HG02610 (cell line): ENCODE measurements around the gene CCNI.
"Not testable (repeated sequence)": the region's sequence is repeated elsewhere in the genome, so short reads cannot be mapped to it uniquely, and the experiment has no call there.

Experiments used
- ATAC-seq: cut with Tn5 transposase; IDR thresholded peaks from one replicate; pipeline ENCODE4 v1.9.1; 2021; ENCODE audit warnings: mild to moderate bottlenecking, moderate library complexity; ENCODE audit not compliant: unreplicated experiment

The CCNI gene, protein sequence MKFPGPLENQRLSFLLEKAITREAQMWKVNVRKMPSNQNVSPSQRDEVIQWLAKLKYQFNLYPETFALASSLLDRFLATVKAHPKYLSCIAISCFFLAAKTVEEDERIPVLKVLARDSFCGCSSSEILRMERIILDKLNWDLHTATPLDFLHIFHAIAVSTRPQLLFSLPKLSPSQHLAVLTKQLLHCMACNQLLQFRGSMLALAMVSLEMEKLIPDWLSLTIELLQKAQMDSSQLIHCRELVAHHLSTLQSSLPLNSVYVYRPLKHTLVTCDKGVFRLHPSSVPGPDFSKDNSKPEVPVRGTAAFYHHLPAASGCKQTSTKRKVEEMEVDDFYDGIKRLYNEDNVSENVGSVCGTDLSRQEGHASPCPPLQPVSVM

GRCh38 chr4:77075869-77076799, at the start of gene CCNI:
Gene CCNI (minus strand): TSS chr4:77075989. CDS start chr4:77066362, 9,627 bp downstream.
- peak; percentile 58 for ATAC-seq

DNA sequence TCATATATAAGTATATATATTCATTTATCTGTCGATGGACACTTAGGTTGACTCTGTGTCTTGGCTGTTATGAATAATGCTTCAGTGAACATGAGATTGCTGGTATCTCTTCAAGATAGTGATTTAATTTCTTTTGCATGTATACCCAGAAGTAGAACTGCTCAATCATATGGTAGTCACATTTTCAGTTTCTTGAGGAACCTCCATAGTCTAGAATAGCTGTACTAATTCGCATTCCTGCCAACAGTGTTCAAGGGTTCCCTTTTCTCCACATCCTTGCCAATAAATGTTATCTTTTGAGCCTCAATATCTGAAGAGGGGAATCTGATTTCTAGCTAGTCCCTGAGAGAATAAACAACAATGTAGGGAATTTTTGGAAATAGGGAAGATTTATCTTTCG, 48.8 kb upstream of the CCNI start:
- ATAC-seq: no peak

DNA sequence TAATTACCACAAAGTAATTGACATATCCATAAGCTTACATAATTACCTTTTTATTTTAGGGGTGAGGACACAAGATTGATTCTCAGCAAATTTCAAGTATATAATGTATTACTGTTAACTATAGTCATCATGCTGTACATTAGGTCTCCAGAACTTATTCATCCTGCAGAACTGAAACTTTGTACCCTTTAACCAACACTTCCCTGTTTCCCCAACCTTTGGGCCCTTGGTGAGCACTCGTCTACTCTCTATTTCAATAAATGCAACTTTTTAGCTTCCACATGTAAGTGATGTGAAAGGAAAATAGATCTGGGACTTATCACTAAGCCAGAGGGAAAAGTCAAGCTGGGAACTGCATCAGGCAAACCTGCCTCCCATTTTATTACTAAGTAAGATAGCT, 47.6 kb upstream of the CCNI start:
- ATAC-seq: no peak

GRCh38 chr4:77122656-77123055, 46.9 kb upstream of the CCNI start:
- ATAC-seq: no peak

DNA sequence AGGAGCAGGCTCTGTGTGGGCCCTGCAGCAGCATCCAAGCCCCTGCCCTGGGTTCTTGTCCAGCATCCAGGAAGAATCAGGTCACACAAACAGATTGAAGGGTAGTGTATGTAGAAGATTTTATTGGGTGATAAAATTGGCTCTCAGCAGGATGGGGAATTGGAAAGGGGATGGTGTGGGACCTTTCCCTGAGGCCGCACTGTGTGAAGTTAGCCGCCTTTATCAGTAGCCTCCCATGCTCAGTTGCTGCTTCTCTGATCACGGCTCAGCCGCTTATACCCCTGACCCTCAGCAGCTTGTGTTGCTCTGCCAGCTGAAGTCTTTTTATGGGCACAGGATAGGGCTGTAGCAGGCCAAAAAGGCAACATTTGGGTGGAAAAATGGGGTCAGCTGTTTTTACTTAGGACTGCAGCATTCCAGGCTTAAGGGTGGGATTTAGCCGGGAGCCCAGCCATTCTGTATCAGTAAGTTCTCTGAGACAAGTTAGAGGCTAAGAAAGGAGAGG, 46.0 kb upstream of the CCNI start:
- ATAC-seq: no peak

DNA sequence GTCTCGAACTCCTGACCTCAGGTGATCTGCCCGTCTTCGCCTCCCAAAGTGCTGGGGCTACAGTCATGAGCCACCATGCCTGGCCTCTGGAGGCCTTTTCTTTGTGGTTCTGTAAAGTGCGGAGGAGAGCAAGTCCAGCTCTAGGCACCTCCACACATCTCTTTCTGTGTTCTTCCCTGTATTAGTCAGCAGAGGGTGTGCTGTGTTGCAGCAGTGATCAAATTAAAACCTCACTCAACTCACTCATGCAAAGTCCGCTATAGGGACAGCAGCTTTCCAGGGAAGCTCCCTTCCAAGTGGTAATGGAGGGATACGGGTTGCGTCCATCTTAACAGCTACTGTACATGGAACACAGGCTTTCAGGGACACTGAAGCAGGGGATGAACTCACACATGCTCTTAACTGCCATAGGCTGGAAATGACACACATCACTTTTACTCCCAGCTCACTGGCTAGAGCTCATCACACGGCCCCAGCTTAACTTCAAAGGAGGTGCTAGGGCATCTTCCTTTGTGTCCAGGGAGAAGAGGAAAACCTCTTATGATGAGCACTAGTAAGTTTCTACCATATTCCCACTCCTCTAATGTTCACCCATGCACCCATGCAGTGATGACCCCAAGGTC, 45.2 kb upstream of the CCNI start:
- no peak for ATAC-seq

DNA sequence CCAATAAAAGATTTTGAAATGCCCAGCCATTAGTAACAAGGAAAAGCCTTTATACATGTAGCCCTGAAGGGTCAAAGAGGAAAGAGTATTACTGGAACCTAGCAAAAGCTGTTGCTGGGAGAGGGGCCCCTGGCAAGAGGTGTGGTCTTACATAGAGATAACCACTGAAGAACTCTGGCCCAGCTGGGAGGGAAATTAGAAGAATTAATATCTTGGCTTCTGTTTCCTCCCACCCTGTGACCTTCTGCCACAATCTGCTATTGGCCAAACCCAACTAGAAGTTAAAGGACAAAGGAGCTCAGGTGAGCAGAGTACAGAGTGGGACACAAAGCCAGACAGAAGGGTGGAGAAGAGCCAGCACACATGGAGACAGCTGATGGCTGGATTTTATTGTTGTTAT, 41.9 kb upstream of the CCNI start:
- no peak for ATAC-seq

DNA sequence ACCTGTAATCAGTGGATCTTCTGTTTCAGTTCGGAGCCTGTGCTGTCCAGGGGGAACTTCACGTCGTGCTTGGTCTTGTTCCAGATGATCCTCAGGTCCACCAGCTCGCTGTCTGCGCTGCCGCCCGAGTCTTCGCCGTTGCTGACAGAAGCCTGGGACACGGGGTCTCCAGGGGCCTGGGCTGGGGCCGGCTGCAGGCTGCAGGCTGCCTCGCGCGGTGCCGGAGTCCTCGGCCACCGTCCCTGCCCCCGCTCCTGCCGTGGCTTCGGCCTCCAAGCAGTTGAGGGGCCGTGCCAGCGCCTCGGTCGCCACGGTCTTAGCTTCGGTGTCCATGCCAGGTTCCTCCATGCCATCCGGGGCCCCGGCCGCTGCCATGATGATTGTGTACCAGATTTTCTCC, 37.3 kb upstream of the CCNI start:
- no peak for ATAC-seq

DNA sequence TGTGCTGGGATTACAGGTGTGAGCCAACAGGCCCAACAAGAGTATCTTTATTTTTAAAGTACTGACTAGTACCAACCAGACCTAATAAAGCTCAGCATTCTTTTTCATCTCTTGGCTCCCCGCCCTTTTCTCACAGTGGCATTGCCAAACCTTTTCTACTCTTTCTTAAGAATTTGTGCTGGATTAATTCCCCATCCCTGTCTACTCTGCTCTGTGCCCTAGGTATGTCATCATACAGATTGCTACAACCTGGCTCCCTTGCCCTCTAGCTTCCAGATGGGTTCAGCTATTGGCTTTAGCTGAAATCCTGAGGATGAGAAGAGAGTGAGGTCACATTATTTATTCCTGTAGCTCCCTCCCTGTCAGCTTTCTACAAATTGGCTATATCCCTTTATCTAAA, 34.9 kb upstream of the CCNI start:
- no peak for ATAC-seq

DNA sequence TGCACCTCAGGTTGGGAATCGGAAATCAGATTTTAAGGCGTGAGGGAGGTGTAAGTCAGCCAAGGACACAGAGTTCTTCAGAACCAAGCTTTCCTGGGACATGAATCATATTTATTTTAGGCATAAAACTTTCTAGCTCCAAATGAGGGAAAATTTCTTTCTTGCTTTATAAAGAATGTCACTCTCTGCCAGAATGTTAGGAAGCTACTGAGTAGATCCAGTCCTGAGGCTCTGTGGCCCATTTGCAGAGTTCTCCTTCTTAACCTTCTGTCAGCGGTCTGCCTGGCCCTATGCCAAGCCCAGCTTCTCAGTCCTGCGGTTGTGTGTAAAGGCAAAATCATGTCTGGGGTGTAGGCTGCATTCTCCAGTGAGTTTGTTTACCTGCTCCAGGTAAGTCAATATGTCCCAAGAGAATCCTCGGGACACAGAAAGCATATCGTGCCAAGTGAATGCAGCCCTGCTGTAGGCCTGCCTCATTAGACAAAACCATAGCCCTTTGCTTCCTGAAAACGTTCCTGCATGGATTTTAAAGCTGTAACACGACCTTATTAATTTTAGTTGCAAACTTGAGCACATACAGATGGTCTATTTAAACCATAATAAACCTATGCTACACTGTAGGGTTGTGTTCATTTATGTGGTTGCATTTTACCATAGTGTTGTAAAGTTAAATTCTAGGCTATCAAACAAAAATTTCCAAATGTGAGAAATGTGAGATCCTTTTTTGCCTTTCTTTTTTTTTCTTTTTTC, 29.2 kb upstream of the CCNI start:
- ATAC-seq: no peak

GRCh38 chr4:77104388-77104787, 28.6 kb upstream of the CCNI start:
- no peak for ATAC-seq

- ATAC-seq: no peak
Observed at GRCh38 chr4:77100234-77100633, 24.4 kb upstream of the CCNI start.

GRCh38 chr4:77097611-77098010, 21.8 kb upstream of the CCNI start:
- no peak for ATAC-seq

DNA sequence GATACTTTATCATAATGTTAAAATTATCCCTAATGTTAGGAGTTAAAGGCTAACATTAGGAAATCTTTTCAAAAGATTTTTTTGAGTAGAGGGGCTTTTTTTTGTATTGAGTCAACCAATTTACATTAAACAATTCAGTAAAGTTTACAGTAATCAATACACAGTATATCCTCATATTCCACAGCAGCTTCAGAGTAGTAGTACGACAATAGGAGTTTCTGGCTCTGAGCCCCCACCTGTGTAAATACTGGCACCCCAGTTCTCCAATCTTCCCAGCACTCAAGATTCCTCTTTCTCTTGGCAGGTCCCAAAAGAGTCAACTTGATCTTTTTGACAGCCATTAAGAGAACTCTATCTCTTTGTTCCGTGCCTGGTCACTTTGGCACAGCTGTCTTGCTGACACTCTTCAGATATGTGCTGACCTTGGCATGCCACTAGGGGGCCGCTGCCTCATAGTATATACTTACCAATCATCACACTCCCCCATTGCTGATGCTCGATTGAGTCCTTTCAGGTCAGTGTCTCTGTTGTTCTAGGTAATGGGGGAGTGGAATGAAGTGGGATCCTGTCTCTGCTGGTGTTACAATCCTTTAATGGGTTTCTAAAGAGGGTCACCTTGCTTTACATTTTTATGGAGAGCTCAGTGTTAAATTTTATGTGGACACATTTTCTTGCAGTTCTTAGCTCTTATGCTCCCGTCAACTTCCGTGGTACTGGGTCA, 19.5 kb upstream of the CCNI start:
- peak; percentile 98 for ATAC-seq

DNA sequence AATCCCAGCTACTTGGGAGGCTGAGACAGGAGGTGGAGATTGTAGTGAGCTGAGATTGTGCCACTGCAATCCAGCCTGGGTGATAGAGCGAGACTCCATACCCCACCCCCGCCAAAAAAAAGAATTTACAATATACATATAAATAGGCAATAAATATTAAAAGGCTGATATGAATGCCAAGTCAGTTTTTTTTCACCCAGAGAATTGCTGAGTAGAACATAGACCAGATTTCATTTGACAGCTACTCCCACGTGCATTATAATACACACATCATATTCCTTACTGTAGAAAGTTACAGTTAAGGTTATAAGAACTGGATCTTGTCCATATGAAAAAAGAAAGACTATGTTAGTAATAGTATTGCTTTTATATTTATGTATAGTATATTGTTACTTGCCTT, 18.7 kb upstream of the CCNI start:
- no peak for ATAC-seq

GRCh38 chr4:77093401-77093800, 17.6 kb upstream of the CCNI start:
- ATAC-seq: no peak

DNA sequence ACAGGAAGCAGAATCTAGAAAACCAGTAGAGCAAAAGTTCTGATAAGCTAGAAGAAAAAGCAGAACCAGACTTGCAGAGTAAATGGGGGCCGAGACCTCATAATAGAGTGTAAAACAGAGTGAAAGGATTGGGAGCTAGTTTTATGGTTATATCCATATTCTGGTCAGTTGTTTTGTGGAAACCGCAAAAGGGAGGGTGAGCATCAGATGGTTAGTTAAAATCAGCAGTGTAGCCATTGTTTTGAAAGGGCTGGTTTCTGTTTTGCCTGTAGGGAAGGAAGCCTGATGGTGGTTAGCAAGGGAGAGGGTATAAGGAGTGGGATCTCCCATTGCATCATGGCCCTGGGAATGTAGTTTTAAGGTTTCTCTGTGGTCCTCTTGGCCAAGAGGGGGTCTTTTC, 17.2 kb upstream of the CCNI start:
- ATAC-seq: no peak

- no peak for ATAC-seq
Observed at GRCh38 chr4:77089866-77090265, 14.1 kb upstream of the CCNI start.

- ATAC-seq: not testable (repeated sequence)
Observed at GRCh38 chr4:77087027-77087426, 11.2 kb upstream of the CCNI start.

GRCh38 chr4:77084019-77084639, 8.3 kb upstream of the CCNI start:
- ATAC-seq: no peak
